ENCODE data around the gene MYH11.

- TF ChIP-seq POLR2AphosphoS5 (IDR thresholded peaks at IDR 0.05), result no peak
- no peak for TF ChIP-seq POLR2A (IDR thresholded peaks at IDR 0.05)
- no peak for TF ChIP-seq CTCF (IDR thresholded peaks at IDR 0.05)
Observed at GRCh38 chr16:15865742-15866141, 8.9 kb upstream of the MYH11 start.

Measured in breast epithelium (tissue), 3 donors.